ENCODE results near the gene SLC13A2.
"Not testable (repeated sequence)": the region's sequence is repeated elsewhere in the genome, so short reads cannot be mapped to it uniquely, and the experiment has no call there.

SLC13A2 gene

DNA sequence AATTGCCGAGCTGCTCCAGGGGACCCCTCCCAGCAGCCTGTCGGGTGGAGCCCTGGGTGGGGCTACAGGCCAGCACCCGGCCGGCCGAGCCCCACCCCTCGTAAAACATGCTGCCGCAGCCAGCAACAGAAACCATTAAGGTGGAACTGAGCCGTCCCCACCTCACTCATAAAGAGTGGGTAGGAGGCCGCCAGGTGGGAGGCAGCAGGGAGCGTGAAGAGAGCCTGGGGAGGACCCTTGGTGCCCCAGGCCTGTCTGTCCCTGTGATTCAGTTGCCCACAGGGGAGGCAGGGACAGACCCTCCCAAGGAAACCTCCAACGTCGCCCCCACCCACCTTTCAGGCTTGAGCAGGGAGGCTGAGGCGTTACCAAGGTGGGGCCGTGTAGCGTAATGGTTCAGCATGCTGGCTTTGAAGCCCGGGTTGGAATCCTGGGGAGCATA lies 41.1 kb downstream of the SLC13A2 start:
- no peak for DNase-seq (ENCODE audit: low read depth in 2 of 2)

DNA sequence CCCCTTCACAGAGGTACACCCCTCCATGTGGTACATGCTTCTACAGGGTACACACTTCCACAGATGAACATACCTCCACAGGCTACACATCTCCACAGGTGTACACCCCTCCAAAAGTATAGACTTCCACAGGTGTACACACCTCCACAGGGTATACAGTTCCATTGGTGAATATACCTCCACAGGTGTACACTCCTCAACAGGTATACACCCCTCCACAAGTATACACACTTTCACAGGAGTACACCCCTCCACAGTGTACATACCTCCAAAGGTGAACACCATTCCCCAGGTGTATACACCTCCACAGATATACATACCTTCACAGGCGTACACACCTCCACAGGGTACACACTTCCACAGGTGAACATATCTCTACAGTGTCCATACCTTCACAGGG lies 42.1 kb downstream of the SLC13A2 start:
- DNase-seq (ENCODE audit: low read depth in 2 of 2), result no peak

DNA sequence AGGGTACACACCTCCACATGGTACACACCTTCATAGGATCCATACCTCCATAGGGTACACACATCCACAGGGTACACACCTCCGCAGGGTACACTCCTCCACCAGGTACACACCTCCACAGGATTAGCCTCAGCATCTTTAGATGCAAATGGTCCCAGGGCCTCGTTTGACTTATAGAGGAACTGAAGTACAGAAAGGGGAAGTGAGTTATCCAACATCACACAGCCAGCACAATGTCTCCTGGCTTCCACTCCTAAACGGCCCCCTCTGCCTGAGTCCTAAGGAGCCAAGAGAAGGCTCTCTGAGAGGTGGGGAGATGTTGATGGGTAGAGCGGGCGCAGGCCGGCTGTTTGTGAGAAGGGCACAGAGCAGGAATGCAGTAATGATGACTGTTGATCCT lies 44.7 kb downstream of the SLC13A2 start:
- DNase-seq (ENCODE audit: low read depth in 2 of 2), result no peak

DNA sequence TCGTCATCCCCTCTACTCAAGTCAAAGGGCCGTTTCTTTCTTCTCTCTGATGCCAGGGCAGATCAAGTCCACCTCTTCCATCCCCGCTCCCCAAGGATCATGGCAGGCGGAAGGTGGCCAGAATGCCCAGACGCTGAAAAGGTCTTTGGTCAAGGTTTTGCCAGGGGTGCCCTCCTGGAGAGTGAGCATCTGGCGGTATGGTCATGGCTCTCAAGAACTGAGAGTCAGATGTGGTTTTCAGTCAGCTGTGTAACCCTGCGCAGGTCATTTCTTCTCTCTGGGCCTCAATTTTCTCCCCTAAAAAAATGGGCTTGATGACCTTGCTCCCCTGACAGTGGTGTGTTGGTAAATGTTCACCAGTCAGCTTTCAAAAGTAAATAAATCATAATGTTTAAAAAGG lies 45.1 kb downstream of the SLC13A2 start:
- DNase-seq (ENCODE audit: low read depth in 2 of 2), result no peak

DNA sequence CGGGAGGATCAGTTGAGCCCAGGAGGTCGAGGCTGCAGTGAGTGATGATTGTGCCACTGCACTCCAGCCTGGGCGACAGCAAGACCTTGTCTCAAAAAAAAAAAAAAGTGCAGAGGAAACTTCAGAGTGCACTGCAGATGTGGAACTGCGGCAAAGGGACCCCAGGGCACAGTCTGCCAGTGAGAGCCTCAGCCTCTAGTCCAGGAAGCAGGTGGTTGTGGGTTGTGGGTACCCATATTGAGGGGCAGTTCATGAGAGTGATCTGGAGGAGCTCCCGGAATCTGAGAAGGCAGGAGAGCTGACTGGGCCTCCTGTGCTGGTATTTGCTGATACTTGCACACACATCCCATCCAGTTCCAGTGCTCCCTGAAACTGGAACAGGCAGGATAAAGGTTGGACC lies 45.8 kb downstream of the SLC13A2 start:
- no peak for DNase-seq (ENCODE audit: low read depth in 2 of 2)

DNA sequence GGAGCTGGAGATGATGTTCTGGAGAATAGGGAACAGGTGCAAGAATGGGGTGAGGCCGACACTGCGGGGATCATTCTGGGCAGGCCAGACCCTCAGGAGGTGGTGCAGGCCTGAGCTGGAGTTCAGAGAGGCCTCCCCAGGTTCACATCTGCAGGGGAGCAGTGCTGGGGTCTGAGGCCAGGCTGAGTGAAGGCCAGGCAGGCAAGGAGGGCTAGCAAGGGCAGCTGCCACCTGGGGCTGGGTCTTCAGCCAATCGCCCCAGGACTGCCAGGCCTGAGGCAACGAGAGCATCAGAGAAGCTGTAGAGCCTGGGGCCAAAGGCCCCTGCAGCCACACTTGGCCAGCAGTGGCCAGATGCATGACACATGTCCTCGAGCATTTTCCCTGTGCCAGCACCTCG lies 47.2 kb downstream of the SLC13A2 start:
- no peak for DNase-seq (ENCODE audit: low read depth in 2 of 2)

DNA sequence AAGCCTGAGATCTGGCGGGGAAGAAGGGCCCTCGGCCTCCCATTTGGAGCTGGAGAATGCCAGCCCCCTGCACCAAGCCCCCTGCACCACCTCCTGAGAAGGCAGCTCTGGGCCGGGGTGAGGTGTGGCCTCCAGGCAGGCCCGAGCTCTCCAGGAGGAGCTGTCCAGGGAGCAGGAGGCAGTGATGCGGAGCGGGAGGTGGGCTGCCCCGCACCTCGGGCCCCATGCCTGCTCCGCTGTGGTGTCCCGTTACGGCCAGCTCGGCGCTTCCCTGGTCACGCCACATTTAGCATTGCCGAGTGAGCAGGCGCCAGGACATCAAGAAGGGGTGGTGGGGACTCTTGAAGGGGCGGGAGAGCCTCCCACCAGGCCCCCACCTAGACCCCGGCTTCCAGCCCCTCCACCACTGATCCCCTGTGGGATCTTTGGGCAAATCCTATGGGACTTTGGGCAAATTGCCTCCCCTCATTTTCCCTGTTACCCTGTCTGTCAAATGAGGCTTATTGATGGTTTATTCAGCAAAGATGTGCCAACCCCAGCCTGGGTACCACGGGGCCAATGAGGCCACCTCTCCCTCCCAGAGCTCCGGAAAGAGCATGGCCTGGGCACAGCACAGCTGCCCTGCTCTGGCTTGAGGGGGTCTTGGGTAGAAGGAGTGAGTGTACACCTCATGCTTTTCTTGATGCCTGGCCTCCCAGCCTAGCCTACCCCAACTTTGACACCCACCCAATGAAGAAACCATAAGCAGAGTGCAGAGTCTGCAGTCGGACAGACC lies 48.1 kb downstream of the SLC13A2 start:
- no peak for DNase-seq (ENCODE audit: low read depth in 2 of 2)

DNA sequence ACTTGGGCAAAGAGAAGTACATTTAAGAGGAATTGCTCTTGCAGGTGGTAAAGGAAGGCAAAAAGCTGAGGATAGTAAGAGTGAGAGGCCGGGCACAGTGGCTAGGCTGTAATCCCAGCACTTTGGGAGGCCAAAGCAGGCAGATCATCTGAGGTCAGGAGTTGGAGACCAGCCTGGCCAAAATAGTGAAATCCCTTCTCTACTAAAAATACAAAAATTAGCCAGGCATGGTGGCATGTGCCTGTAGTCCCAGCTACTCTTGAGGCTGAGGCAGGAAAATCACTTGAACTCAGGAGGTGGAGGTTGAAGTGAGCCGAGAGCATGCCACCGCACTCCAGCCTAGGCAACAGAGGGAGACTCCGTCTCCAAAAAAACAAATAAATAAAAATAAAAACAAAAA lies 48.8 kb downstream of the SLC13A2 start:
- DNase-seq (ENCODE audit: low read depth in 2 of 2), result not testable (repeated sequence)

DNA sequence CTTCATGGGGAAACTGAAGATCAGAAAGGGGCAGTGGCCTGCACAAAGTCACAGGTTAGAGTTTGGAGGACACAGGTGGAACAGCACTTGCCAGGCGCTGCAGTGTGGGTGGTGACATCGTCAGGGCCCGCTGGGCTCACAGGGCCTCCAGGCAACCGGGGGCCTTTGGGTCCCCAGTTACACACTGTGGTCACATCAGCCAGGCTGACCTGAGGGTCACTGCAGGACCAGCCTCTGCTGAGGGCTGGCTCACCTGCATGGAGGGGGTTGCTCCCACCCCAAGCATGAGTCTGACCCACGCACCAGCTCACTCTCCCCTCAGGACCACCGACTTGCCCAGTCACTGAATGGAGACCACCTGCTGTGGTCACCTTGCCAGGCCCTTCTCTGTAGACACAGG lies 49.7 kb downstream of the SLC13A2 start:
- DNase-seq (ENCODE audit: low read depth in 2 of 2), result no peak

DNA sequence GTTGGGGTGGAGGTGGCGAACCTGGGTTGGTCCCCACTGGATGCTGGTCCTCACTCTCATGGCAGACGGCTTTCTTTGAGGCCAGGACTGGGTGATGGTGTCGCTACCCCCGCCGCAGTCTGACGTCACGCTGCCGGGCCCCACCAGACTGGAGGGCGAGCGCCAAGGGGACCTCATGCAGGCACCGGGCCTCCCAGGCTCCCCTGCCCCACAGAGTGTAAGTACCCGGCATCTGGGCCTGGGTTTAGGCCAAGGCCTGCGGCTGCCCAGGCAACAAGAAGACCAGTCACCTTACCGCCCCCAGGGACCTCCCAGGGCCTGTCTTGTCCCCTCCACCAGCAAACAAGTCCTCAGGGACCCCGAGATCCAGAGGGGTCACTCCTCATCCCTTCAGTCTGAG lies 50.4 kb downstream of the SLC13A2 start:
- DNase-seq (ENCODE audit: low read depth in 2 of 2), result no peak

DNA sequence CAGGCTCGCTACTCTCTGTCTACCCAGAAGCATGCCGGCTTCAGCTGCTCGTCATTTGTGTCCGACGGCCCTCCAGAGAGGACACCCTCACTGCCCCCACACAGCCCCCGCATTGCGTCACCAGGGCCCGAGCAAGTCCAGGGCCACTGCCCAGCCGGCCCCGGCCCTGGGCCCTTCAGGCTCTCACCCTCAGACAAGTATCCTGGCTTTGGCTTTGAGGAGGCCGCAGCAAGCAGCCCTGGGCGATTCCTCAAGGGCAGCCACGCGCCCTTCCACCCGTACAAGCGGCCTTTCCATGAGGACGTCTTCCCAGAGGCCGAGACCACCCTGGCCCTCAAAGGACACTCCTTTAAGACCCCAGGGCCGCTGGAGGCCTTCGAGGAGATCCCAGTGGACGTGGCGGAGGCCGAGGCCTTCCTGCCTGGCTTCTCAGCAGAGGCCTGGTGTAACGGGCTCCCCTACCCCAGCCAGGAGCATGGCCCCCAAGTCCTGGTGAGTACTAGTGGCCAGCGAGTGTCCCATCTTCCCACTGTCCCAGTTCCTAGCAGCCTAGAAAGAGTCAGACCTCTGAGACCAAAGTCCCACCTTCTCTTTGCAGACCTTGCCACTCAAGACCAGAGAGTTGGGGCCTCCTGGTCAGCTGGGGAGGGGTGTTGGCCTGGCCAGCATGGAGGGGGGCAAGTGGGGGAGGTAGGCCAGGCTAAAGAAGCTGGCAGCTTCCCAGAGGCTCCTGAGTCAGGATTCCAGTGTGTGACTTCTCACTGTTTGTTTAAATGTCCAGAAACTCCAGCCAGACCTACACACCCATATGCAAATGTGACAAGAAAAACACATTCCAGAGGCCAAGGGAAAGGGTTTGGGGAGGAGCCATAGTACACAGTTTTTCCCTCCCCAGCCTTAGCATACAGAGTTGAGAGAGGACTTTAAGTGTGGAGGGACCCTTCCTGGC lies 51.3 kb downstream of the SLC13A2 start:
- DNase-seq (ENCODE audit: low read depth in 2 of 2), result no peak

DNA sequence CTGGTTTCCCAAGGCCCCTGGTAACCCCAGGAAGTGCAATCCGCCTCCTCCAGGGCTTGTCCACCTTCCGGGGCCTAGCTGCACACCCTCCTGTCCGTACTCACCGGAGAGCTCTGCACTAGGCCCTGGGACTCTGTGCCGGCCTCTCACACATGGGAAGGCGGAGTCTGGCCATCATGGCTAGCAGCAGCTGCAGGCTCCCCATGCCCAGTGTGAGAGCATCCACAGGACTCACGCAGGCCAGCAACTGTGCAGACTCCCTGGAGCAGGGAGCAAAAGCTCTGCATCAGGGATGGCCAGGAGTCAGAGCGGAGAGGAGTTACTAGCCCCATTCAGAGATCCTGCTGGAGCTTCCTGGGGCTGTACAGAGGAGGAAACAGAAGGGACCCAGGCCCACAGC lies 52.9 kb downstream of the SLC13A2 start:
- DNase-seq (ENCODE audit: low read depth in 2 of 2), result no peak

DNA sequence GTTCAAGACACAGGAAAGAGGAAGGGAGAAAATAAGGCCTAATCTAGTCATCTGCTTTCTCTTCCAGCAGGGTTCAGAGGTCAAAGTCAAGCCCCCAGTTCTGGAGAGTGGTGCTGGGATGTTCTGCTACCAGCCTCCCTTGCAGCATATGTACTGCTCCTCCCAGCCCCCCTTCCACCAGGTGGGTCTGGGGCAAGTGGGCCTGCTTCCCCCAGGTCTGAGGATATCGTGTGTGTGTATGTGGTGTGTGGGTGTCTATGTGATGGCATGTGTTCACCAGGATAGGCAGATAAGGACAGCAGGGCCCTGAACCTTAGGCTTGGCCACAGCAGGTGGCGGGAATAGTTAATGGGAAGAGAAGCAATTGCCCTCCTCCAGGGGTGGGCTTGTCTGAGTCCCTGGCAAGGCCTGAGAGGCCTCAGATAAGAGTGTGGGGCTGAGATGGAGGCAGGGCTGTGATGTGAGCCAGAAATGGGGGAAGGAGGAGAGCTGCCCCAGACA lies 53.8 kb downstream of the SLC13A2 start:
- no peak for DNase-seq (ENCODE audit: low read depth in 2 of 2)

DNA sequence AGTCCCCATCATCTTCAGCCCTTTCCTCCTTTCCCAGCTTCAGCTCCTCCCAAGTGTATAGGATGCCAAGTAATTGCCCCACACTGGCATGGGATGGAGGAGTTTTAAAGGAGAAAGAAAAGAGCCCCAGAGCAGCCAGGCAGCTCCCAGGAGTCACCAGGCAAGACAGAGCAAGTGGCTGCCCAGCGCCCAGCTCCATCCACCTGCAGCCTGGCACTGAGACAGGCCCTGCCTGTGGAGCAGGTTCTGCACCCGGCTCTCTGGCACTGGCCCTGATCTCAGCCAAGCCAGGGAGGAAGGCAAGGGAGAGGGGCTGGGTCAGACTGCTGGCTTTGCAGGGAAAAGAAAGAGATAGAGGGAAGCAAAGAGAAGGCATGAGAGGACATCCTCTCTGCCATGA lies 54.4 kb downstream of the SLC13A2 start:
- no peak for DNase-seq (ENCODE audit: low read depth in 2 of 2)

DNA sequence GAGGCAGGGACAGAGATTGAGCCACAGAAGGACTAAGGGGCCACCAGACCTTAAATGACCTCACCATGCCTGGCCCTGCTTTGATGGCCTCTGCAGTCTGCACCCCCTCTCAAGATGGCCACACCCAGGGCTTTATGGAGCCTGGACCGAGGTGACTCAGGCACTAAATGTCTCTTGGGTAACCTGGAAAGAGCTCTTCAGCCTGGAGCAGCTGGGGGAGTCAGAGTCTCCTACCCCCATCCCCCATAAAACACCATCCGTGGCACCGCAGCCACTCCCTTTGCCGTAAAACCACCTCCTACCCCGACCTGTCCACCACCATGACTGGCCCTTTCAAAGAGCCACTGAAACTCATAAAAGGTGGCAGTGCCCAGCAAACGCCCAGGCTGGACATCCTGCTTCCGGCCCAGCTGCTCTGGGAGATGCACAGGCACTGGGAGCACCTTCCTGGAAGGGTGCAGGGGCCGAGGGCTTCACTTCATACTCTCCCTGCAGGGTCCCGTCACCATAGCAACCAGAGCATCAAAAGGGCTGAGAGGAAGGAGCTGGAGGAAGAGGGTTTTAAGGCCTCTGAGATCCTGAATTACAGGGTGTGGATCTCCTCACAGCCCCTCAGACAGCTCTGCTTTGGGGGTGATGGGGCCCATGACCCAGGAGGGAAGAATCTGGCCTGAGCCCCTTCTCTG lies 55.0 kb downstream of the SLC13A2 start:
- DNase-seq (ENCODE audit: low read depth in 2 of 2), result no peak

DNA sequence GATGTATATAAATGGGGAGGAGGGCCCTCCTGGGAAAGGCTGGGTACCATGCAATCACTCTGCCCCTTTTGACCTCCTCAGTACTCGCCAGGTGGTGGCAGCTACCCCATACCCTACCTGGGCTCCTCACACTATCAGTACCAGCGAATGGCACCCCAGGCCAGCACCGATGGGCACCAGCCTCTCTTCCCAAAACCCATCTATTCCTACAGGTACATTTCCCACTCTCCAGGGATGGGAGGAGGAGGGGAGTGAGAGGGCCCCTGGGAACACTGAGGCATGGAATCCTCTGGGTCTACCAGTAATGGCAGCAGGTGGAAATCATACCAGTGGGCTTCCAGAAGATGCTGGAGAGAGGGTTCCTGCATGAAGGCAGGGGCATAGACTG lies 55.6 kb downstream of the SLC13A2 start:
- no peak for DNase-seq (ENCODE audit: low read depth in 2 of 2)

DNA sequence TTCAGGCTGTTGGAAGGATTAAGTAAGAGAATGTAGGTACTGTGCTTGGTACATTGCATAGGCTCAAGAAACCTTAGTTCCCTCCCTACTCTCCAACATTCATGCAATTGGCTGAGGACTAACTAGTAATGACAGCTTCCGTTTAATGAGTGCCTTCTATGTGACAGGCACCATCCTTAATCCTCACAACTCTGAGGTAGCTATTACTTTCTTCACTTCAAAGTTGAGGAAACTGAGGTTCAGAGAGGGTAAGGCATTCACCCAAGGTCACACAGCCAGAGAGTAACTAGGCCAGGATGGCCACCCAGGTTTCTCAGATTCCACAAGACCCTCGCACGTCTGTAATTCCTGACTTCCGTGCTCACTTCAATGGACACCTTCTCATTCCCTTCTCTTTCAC lies 56.8 kb downstream of the SLC13A2 start:
- no peak for DNase-seq (ENCODE audit: low read depth in 2 of 2)

DNA sequence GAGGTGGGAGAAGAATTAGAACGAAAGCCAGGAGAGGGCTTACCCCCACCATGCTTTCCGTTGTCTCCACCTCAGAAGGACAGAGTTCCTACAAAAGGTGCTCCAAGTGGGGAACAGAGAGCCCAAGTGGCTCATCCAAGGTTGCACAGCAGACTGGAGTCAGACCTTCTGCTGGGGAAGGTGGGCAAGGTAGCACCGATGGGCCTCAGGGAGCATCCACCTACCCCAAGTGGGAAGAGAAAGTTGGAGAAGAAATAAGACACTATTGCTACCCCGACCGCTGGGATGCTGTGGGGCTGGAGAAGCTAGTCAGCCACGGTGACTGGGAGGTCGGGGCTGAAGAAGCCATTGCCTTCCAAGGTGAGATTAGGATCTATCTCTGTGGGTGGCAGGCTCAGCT lies 57.5 kb downstream of the SLC13A2 start:
- DNase-seq (ENCODE audit: low read depth in 2 of 2), result no peak

DNA sequence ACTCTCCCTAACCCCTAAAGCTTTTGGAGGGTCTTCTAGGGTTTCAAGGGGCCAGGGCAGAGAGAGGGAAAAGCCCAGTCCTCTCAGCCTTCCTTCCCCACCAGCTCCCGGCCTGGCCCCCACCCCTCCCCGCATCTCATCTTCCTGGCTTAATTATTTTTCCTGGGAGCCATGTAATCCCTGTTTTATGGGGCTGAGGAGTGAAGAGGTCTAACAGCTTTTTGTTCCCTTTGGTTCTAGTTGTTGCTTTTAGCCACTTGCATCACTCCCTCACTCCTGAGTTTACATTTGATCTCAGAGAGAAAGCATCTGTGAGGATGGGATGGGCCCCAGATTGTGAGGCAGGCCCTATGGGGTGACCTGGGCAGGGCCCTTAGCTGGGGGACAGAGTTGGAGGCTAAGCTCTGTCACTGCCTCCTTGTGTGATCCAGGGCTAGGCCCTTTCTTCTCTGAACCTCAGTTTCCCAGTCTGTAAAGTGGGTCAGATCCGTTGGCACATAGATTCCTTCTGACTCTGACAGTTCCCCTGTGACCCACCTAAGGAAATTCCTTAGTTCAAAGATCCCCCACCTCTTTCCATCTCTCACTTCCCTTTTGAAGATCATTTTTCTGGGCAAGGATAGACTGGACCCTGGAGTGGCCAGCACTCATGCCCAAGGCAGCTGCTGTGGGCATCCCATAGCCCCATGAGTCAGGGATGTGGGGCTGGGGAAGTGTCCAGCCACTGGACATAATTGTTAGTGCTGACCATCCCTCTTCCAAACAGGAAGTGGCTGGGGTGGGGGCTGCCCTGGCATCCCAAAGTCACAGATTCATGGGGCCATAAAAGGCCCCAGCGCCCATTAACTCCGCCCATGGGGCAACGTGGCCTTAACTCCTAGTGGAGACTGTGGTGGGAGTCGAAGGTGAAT lies 58.9 kb downstream of the SLC13A2 start:
- DNase-seq (ENCODE audit: low read depth in 2 of 2), result no peak

DNA sequence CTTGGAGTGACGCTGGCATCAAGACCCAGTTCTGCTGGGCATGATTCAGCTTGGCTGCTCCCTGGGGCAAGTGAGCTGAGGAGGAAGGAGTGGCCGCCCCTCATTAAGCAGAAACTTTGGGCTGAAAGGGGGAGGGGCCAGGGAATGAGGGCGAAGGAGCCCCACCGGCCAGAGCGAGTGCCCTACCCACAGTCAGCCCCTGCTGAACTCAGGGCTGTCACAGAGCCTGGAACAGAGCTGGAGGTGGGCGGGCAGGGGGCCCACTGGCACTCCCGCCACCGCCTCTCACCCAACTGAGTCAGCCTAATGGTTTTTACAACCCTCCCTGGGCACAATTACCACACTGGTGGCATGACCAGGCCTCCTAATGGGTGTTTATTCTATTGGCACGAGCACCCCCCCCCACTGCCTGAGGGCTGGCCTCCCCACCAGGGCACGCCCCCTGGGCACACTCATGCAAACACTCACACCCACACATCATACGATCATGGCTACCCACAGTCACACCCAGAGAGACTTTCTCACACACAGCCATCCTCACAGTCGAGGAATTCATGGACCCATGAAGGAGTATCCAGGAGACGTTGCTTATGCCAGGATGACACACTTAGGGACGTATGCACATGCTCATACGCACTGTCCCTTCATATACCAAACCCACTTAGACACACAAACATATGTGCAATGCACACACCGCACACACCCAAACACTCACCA lies 59.8 kb downstream of the SLC13A2 start:
- no peak for DNase-seq (ENCODE audit: low read depth in 2 of 2)

All from activated CD4-positive, alpha-beta T cell treated with anti-CD3 and anti-CD28 coated beads for 24 hours (primary cell).